HG03139 (cell line): ENCODE results near the gene WDR18.

ENCODE experiments used
- ATAC-seq: cut with Tn5 transposase; IDR thresholded peaks from one replicate; pipeline ENCODE4 v1.9.1; 2021; ENCODE audit not compliant: unreplicated experiment

WDR18 gene

GRCh38 chr19:1006711-1007398 is 22.7 kb downstream of the WDR18 start:
- no peak for ATAC-seq

GRCh38 chr19:1007399-1008251 is 23.5 kb downstream of the WDR18 start:
- ATAC-seq = no peak

- ATAC-seq = no peak
Measured at GRCh38 chr19:1008268-1009040, 24.3 kb downstream of the WDR18 start.

- no peak for ATAC-seq
Measured at GRCh38 chr19:1009041-1009980, 25.2 kb downstream of the WDR18 start.

GRCh38 chr19:1009981-1010538 is 25.9 kb downstream of the WDR18 start:
- ATAC-seq = no peak

- ATAC-seq = no peak
Measured at GRCh38 chr19:1010586-1011510, 26.7 kb downstream of the WDR18 start.

GRCh38 chr19:1011831-1012333 is 27.7 kb downstream of the WDR18 start:
- ATAC-seq = no peak

GRCh38 chr19:1012334-1012733 is 28.2 kb downstream of the WDR18 start:
- ATAC-seq = no peak

- no peak for ATAC-seq
Measured at GRCh38 chr19:1013218-1013617, 29.1 kb downstream of the WDR18 start.

GRCh38 chr19:1014161-1015060 is 30.3 kb downstream of the WDR18 start:
- ATAC-seq = no peak

- no peak for ATAC-seq
Measured at GRCh38 chr19:1015061-1015781, 31.1 kb downstream of the WDR18 start.

GRCh38 chr19:1015782-1016646 is 31.9 kb downstream of the WDR18 start:
- ATAC-seq = no peak

- ATAC-seq = no peak
Measured at GRCh38 chr19:1016647-1017114, 32.5 kb downstream of the WDR18 start.

GRCh38 chr19:1017115-1017905 is 33.2 kb downstream of the WDR18 start:
- no peak for ATAC-seq

- no peak for ATAC-seq
Measured at GRCh38 chr19:1017906-1018305, 33.8 kb downstream of the WDR18 start.
